Astrocyte (in vitro differentiated cells and primary cell): ENCODE data around the gene PKHD1.

Experiments used
- CTCF ChIP-seq: IDR thresholded peaks from 2 replicates; pipeline ENCODE4 v1.5.1; 2011; ENCODE audit warnings: low read depth, mild to moderate bottlenecking, inconsistent platforms, low read length, moderate library complexity; ENCODE audit not compliant: insufficient read depth
- EZH2 ChIP-seq: IDR thresholded peaks from 2 replicates; pipeline ENCODE4 v1.6.1; 2012; ENCODE audit warnings: mild to moderate bottlenecking, low read length, inconsistent platforms; ENCODE audit not compliant: insufficient read depth

- TF ChIP-seq CTCF (no peak), EZH2 (no peak)
These were observed 245.8 kb downstream of the PKHD1 start for GRCh38 chr6:51841626-51842025.
